Urinary bladder (tissue), 4 donors: ENCODE data around the gene AQP6. TPM values are rescaled to one million over a fixed set of nuclear protein-coding genes. Genes with fewer than 3 reads are reported as not detected.
A peak's percentile ranks its signal among the peaks of the same experiment; 100 is the strongest.

Source experiments
- DNase-seq: peaks from one replicate; pipeline ENCODE4 v3.0.0-alpha.2; 2015; ENCODE audit errors: extremely low spot score
- H3K27ac ChIP-seq: one replicate; pipeline ENCODE4 v1.5.1; 2013; ENCODE audit warnings: low read depth, mild to moderate bottlenecking, moderate library complexity
- H3K36me3 ChIP-seq: one replicate; pipeline ENCODE4 v1.6.1; 2013; ENCODE audit warnings: mild to moderate bottlenecking, moderate library complexity; ENCODE audit not compliant: insufficient read depth
- H3K4me1 ChIP-seq: one replicate; pipeline ENCODE4 v1.6.1; 2013; ENCODE audit warnings: mild to moderate bottlenecking, moderate library complexity; ENCODE audit not compliant: insufficient read depth
- H3K4me3 ChIP-seq: one replicate; pipeline ENCODE4 v1.5.1; 2013; ENCODE audit warnings: low read depth, low read length
- WGBS: extraction: QIAGEN DNeasy Blood & Tissue Kit; methylation state at CpG from one replicate; pipeline ENCODE4 v1.1.7; 2013; 5-methylcytosine and 5-hydroxymethylcytosine counted together
- polyA plus RNA-seq: library from polyadenylated mRNA; stranded (reverse); fragments of 200-250 nt; gene quantifications from one replicate; pipeline ENCODE4 v1.2.3, GENCODE V29; 2013
- total RNA-seq: library from RNA; depleted of rRNA; stranded (reverse); fragments of >200 nt; gene quantifications from one replicate; pipeline ENCODE4 v1.2.3, GENCODE V29; 2014
- donor health status: healthy with polysubstance abuse.
- donor health status: healthy.

Gene AQP6
- total and polyA plus RNA-seq, 2 donors: 0.08 to 0.26 TPM

GRCh38 chr12:49956663-49957569 is 15.8 kb upstream of the AQP6 start:
- WGBS: 89% methylated on average over 6 of the region's 6 CpGs
- no peak overlapping the region for H3K27ac ChIP-seq
- no peak overlapping the region for H3K4me3 ChIP-seq
- DNase-seq: no peak
- H3K36me3 ChIP-seq: no peaks in the 10 kb centered on the region
- no peaks in the 10 kb centered on the region for H3K4me1 ChIP-seq

DNA sequence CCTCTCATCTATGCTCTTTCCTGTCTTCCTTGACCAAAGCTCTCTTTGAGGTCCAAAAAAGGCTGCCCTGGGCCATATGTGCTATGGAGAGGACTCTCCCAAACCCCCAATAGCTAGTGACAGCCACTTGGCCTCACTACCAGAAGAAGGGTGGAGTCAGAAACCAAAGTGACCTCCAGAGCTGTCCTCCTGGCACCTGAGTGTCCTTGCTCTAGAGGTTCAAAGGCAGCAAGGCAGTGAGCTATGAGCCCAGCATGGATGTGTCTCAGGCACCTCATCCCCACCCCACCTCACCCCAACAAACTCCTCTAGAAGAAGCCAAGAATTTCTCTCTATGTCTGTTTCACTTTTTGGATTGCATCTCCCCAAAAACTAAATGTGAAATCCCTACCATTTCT is 15.2 kb upstream of the AQP6 start:
- DNase-seq: no peak
- Histone ChIP-seq H3K27ac (no peak overlapping the region), H3K36me3 (no peaks in the 10 kb centered on the region), H3K4me3 (no peak overlapping the region), H3K4me1 (no peaks in the 10 kb centered on the region)

- no peak for DNase-seq
- Histone ChIP-seq H3K4me1 (no peaks in the 10 kb centered on the region), H3K36me3 (no peaks in the 10 kb centered on the region), H3K27ac (no peak overlapping the region), H3K4me3 (no peak overlapping the region)
- WGBS: 43% methylated on average over 11 of the region's 11 CpGs
Measured at GRCh38 chr12:49959685-49960473, 12.9 kb upstream of the AQP6 start.

- 39% methylated on average over 13 of the region's 13 CpGs for WGBS
- Histone ChIP-seq H3K4me1 (no peaks in the 10 kb centered on the region), H3K27ac (no peak overlapping the region)
Measured at GRCh38 chr12:49960474-49961110, 12.2 kb upstream of the AQP6 start.

GRCh38 chr12:49961111-49961922 is 11.4 kb upstream of the AQP6 start, which contains the start of gene AQP5:
Gene AQP5, plus strand, starts transcription at chr12:49961872. Its CDS starts 146 bp downstream, at chr12:49962018.
- no peaks in the 10 kb centered on the region for H3K4me1 ChIP-seq
- WGBS: 2% methylated on average over 111 of the region's 111 CpGs
- H3K4me3 ChIP-seq: peak within 1 kb of the TSS; percentile 25
- H3K36me3 ChIP-seq: no peaks in the 10 kb centered on the region
- DNase-seq: no peak
- H3K27ac ChIP-seq: no peak within 1 kb of the TSS

More at GRCh38 chr12:49960474-49961110, 12.2 kb upstream of the AQP6 start:
- Histone ChIP-seq H3K36me3 (no peaks in the 10 kb centered on the region), H3K4me3 (no peak overlapping the region)
- DNase-seq: no peak

GRCh38 chr12:49961993-49962764 is 10.6 kb upstream of the AQP6 start:
- WGBS: 65% methylated on average over 37 of the region's 37 CpGs
- Histone ChIP-seq H3K36me3 (no peaks in the 10 kb centered on the region), H3K4me3 (no peak overlapping the region), H3K27ac (no peak overlapping the region), H3K4me1 (no peaks in the 10 kb centered on the region)
- DNase-seq: no peak

DNA sequence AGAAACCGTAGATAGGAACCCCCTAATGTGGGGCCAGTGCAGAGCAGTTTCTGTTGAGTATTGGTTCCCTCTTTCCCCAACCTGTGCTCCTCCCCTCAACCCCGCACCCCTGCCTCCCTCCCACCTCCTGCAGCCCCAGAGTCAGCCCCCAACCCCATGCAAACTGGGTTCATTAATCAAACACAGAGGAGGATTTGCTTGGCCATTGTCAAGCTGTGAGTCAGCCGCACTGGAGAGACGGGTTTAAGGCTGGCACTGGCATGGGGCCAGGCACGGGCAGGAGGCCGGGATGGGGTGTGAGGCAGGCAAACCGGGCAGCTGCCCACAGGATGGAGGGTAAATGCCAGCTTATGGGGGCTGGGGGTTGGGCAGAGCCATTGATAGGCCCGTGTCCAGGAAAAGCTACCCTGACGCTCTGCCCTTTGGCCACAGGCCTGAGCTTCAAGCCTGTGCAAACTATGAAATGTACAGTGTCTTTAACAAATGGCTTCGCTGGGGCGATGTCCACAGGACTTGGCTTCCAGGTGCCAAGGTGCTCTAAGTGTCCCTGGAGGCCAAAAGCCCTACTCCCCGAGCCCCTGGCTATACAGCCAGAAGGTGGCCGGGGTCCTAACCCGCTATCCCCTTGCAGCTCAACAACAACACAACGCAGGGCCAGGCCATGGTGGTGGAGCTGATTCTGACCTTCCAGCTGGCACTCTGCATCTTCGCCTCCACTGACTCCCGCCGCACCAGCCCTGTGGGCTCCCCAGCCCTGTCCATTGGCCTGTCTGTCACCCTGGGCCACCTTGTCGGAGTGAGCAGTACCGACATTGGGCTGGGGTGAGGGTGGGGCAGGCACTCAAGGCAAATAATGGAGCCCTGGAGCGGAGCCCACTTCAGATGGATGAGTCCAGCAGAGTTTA is 9.6 kb upstream of the AQP6 start:
- 81% methylated on average over 21 of the region's 21 CpGs for WGBS
- H3K27ac ChIP-seq: no peak overlapping the region
- H3K36me3 ChIP-seq: no peaks in the 10 kb centered on the region
- H3K4me3 ChIP-seq: no peak overlapping the region
- DNase-seq: no peak
- H3K4me1 ChIP-seq: no peaks in the 10 kb centered on the region

GRCh38 chr12:49963976-49964815 is 8.6 kb upstream of the AQP6 start:
- Histone ChIP-seq H3K4me1 (no peaks in the 10 kb centered on the region), H3K36me3 (no peaks in the 10 kb centered on the region), H3K27ac (no peak overlapping the region), H3K4me3 (no peak overlapping the region)
- DNase-seq: no peak
- 81% methylated on average over 17 of the region's 17 CpGs for WGBS

GRCh38 chr12:49964849-49965624 is 7.7 kb upstream of the AQP6 start:
- WGBS: 66% methylated on average over 13 of the region's 13 CpGs
- Histone ChIP-seq H3K4me1 (no peaks in the 10 kb centered on the region), H3K4me3 (no peak overlapping the region), H3K36me3 (no peaks in the 10 kb centered on the region), H3K27ac (no peak overlapping the region)
- DNase-seq: no peak

DNA sequence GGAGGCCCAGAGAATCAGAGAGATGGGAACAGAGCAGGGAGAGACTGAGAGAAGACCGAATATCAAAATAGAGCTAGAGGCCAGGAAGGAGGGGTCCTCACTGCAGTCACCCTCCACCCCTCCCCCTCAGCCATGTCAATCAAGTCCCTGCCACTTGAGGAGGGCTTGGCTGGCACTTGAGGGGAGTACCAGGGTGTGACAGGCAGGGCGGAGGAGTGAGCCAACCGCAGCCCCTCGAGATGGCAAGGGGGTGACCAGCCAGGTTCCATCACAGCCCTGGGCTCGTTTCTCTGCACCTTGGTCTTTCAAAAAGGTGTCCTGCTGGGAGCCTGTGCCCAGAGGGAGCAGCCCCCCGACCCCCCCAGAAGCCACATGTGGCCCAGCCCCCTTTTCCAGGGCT is 6.9 kb upstream of the AQP6 start:
- Histone ChIP-seq H3K4me3 (no peak overlapping the region), H3K36me3 (no peaks in the 10 kb centered on the region), H3K4me1 (no peaks in the 10 kb centered on the region), H3K27ac (no peak overlapping the region)
- no peak for DNase-seq
- WGBS: 70% methylated on average over 6 of the region's 6 CpGs
